ENCODE data around the gene ATP2B1.

The ATP2B1 gene

GRCh38 chr12:89650239-89650638, 58.4 kb downstream of the ATP2B1 start:
- DNase-seq, result no peak

DNA sequence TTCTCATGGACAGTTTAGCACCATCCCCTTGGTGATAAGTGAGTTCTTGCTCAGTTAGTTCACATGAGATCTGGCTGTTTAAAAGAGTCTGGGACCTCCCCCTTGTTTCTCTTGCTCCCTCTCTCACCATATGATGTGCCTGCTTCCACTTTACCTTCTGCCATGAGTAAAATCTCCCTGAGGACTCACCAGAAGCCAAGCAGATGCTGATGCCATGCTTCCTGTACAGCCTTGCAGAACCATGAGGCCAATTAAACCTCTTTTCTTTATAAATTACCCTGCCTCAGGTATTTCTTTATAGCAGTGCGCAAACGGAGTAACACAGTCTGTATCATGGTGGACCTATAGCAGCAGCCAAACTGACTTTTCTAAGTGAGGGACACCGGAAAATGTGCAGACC, 58.8 kb downstream of the ATP2B1 start:
- DNase-seq, result no peak

DNA sequence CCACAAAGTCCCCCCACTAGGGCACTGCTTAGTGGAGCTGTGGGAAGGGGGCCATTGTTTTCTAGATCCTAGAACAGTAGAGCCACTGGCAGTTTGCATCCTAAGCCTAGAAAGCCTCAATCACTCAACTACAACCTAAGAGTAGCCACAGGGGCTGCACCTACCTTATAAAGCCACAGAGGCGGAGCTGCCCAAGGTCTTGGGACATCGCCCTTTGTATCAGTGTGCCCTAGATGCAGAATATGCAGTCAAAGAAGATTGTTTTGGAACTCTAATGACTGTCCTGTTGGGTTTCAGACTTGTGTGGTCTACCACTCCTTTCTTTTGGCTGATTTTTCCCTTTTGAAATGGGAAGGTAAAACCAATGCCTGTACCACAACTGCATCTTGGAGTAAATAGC, 59.5 kb downstream of the ATP2B1 start:
- no peak for DNase-seq

DNA sequence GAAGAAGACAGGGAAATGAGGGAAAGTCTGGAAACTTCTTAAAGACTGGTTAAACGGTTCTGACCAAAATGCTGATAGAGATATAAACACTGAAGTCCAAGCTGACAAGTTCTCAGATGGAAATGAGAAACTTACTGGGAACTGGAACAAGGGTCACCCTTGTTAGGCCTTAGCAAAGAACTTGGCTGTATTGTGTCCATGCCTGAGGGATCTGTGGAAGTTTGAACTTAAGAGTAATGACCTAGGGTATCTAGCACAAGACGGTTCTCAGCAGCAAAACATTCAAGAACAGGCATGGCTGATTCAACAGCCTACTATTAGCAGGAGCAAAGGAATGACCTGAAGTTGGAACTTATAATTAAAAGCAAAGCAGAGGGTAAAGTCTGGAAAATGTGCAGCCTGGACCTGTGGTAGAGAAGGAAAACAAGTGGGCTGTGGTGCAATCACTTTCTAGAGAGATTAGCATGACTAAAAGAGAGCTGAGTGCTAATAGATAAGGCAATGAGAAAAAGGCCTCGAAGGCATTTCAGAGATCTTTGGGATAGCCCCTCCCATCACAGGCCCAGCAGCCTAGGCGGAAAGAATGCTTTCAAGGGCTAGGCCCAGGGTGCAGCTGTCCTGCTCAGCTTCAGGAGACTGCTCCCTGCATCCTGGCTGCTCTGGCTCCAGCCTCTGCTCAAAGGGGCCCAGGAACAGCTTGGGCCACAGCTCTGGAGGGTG, 60.3 kb downstream of the ATP2B1 start:
- no peak for DNase-seq

- DNase-seq, result no peak
Measured at GRCh38 chr12:89645434-89645833, 63.2 kb downstream of the ATP2B1 start.

- DNase-seq, result no peak
Measured at GRCh38 chr12:89642959-89643358, 65.7 kb downstream of the ATP2B1 start.

DNA sequence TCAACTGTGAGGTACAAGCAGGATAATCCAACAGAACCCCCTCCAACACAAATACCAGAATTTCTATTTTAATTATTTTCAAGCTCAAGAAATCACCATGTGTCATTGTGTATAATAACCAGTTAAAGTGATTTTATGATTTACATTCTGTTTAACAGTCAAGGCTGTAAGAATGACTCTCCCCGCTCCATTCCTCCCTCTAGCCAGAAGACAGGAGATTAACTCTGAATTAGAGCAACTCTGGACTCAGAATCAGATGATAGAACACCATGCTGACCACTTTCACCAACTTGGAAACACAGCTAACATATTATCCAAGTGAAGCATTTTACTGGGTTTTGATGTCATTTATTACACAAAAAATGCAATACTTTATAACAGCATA, 71.9 kb downstream of the ATP2B1 start:
- DNase-seq, result no peak

DNA sequence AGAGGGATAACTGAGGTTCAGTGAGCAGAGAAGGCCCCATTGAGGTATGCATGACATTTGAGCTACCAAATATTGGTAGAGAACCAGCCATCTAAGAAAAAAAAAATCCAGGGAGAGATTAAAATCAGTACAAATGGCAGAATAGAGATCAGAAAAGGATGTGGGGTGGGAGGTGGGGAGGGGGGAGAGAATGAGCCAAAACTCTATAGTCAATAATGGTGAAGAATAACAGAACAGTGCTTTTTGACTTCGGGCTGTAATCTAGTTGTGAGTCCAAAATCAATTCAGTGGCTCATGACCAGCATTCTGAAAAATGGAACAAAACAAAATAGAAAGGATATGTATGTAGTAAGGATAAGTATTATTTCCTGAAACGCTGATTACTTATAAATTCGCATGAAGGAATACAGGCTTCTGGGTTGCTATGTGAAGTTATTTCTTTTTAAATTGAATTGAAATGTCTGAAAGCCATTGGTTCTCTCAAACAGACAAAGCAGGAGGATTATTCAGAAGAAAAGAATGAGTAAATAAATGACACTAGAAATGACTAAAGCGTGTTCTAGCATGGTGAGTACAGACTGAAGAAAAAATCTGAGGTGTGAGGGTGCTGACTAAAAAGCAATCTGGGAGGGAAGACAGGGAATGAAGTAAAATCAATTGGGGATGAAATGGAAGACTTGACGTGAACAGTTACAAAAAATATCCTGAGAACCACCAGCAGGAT, 72.4 kb downstream of the ATP2B1 start:
- no peak for DNase-seq

DNA sequence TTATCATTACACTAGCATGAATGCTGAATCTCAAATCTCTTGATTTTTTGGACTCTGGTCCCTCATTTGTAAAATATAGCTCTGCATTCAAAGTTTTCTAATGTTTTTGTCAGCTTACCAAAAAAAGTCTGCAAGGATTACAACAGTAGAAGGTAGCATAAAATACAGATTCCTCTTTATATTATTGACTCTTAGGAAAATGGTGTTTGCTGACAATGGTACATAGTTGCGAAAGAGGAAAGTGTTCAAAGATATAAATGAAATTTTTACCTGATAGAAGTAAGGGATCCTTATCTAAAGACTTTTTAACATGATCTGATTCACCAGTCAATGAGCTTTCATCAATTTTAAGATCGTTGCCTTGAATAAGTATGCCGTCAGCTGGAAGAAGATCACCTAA, 74.1 kb downstream of the ATP2B1 start:
- DNase-seq, result no peak

DNA sequence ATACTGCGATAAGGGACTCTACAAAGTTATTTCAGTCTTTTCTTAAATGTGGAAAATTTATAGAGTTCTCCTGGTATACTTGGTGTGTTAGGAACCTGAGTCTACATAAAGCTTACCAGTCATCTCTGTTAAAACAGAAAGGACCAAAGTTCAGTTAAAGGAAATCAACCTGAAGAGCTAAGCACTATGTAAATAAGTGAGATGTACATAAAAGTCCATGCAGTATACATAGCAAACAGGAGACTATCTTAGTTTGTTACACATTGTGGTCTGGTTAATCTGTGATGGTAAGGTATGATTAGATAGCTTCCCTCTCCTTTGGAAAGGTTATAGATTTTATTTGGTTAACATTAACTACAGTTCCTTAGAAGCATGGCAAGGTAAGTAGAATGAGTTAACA, 75.9 kb downstream of the ATP2B1 start:
- no peak for DNase-seq

DNA sequence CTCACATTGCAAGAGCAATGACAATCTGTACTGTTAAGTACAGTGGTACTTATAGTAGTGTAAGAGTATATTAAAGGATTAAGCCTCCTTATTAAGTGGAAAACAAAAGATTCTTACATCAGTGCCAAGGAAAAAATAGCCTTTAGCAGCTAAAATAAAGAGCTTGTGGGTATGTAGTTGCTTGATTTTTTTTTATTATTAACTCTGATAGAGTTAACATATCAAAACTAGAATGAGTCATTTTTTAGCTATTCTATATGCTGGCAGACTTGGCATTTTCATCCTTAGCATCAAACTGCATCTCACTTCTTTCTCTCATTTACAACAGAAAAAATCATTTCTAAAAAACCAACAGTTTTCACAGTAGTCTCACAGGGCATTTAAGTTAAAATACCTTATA, 86.5 kb downstream of the ATP2B1 start:
- DNase-seq, result no peak

GRCh38 chr12:89621521-89621920, 87.1 kb downstream of the ATP2B1 start:
- no peak for DNase-seq

DNA sequence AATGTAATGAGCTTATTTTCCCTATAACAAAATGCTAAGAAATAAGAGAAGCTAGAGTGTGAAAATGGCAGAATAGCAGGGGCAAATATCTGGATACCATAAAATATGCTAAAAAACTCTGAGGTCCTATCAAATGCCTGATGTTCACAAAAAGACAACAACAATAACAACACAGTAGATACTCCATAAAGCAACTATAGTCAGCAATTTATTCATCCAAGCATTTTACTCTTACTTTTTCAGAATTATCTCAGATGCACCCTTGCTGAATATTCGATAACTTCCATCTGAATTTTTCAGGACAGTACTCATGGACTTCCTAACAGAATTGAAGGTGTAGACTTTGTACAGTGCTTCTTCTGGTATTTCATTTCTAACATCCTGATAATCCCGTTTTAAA, 88.9 kb downstream of the ATP2B1 start:
- no peak for DNase-seq

- no peak for DNase-seq
Measured at GRCh38 chr12:89618113-89618862, 90.3 kb downstream of the ATP2B1 start.

GRCh38 chr12:89610366-89610765, 98.3 kb downstream of the ATP2B1 start:
- DNase-seq, result no peak

DNA sequence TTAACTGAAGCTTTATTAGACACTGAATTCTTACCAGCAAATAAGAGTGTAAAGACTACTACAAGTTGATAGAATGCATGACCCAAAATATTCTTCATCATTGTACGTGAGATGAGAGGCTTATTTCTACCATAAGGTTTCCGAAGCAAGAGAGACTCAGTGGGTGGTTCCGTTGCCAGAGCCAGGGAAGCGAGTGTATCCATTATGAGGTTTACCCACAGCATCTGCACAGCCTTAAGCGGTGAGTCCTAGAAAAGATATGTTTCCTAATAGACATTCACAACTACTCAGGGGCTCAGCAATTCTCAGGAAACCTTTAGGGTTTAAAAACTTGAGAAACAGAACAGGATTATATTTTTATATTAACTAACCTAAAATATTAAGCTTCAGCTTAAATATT, 105.0 kb downstream of the ATP2B1 start:
- DNase-seq, result no peak

DNA sequence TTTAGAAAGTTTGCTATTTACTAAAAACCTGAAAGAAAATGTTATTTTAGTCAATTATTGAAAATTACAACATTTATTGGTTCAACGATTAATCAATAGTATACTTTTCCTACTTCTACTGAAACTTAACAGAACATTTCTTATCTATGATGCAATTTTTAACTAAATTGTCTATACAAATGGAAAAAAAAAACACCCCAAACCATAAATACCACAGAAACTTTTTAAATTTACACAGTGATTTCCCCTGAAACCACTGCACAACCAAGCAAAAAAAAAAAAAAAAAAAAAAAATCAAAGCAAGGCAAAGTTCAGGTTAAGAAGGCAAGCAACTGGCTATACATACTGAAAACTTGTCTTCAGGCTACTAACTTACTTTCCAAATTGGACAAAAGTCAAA, 110.9 kb downstream of the ATP2B1 start:
- no peak for DNase-seq

DNA sequence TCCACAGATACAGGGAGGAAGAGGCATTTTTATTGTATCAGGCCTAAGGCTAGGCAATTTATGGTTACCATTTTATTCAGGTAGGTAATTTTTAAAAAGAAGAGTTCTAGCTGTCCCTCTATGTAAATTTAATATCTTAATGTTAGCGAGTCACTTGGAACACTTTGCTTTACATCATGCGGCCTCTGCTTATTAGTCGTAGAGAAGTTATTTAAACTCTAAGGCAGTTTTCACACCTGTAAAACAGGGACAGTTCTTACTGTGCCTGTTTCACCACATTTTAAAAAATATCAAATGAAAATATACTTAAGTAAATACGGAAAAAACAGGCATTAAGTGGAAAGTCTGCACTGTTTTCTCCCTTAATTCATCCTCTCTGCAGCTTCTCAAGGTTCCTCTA, 111.4 kb downstream of the ATP2B1 start:
- no peak for DNase-seq

GRCh38 chr12:89593873-89594272, 114.8 kb downstream of the ATP2B1 start:
- no peak for DNase-seq

- DNase-seq, result no peak
Measured at GRCh38 chr12:89593233-89593632, 115.4 kb downstream of the ATP2B1 start.

DNA sequence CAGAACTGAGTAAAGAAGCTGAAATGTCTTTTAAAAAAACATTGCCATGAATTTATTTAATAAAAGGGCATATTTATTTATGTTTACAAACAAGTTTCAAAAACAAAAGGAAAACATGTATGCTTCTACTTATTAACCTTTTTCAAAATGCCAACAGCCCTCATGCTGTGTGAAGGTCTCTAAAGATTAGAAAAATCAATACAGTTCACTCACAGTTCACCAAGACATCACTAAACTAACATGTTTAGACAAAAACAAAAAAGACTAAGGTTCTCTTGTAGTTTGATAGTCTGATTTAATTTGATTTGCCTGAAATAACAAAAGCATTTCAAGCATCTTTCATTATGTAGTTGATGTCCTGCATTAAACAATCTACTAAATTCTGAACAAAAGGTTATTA, 118.9 kb downstream of the ATP2B1 start:
- DNase-seq, result no peak

DNA sequence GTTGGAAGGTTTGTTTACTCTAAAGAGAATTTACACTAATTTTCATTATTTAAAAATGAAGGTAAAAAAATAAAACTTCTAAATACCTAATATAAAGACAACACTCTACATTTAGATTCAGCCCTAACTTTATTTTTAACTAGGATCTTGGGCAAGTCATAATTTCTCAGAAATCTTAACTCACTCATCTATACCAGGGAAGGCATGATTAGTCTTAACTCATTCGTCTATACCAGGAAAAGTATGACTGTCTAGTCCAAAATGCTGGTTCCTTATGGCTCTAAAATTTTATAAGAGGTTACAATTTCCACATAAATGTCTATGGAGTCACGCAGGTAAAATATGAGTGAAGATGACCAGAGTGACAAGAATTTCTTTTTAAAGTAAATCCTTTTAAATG, 130.1 kb downstream of the ATP2B1 start:
- no peak for DNase-seq

DNA sequence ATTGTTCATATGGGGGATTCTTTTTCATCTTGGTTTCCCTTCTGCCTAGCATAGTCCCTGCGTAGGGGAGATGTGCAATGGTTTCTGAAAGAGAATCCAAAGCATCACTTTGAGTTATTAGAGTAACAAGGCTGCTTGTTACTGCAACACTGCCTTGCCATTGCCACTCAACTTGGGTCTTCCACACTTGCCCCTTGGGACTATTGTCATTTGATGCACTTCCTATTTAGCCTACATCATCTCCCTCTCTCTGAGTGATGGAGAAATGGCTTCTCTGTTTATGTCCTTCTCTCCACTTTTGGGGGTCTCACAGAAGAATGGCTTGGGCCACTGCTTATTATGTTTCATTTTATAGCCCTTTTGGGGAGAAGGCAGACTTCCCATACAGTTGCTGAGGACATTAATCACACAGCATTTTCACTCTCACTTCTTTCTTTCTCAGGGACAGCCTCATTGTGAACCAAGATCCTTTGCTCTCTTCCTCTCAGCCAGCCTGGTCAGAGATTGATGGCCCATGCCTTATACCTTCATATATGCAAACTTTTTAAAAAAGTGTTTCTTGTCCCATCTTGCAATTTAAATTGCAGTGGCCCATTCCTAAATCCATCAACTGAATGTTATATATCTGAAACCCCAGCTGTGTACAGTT, 131.9 kb downstream of the ATP2B1 start:
- no peak for DNase-seq

DNA sequence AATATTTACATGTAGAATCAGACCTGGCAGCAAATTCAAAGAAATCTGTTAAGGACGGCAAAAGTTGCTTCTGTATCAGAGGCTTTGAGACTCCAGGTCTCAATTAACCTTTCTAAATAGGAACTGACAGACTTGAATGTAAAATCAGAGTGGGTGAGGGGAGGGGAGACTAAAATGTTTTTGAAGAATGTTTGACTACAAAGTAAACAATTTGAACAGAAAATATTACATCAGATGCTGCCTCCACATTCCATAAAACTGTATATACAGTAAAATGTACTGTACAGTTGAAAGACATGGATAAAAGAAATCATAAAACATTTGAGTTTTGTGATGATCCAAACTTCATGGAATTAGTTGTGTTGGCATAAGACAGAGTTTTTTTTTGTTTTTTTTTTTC, 133.3 kb downstream of the ATP2B1 start:
- DNase-seq, result no peak

Data from NCI-H2029 treated with DMSO at 0.1 percent for 48 hours (cell line).